H9 (cell line): ENCODE data around the gene RPL14. TPM values are rescaled to one million over a fixed set of nuclear protein-coding genes. Genes with fewer than 3 reads are reported as not detected.

Experiments used
- DNase-seq: peaks from one replicate; pipeline ENCODE4 v3.0.0-alpha.2; 2017
- H2AFZ ChIP-seq: one replicate; pipeline ENCODE4 v1.6.1; 2013; ENCODE audit warnings: mild to moderate bottlenecking, low read length, control low read depth, moderate library complexity
- H2AK5ac ChIP-seq: 2 replicates; pipeline ENCODE4 v1.6.1; 2013; ENCODE audit warnings: low read length, control low read depth, mixed read lengths; ENCODE audit not compliant: insufficient read length
- H2BK120ac ChIP-seq: one replicate; pipeline ENCODE4 v1.6.1; 2013; ENCODE audit warnings: low read depth, mild to moderate bottlenecking, low read length, control low read depth, inconsistent platforms; ENCODE audit not compliant: poor library complexity, severe bottlenecking
- H2BK12ac ChIP-seq: 2 replicates; pipeline ENCODE4 v1.6.1; 2013; ENCODE audit warnings: low read length, control low read depth, mixed read lengths, low read depth; ENCODE audit not compliant: insufficient read length
- H2BK15ac ChIP-seq: 2 replicates; pipeline ENCODE4 v1.6.1; 2013; ENCODE audit warnings: low read depth, low read length, control low read depth
- H2BK20ac ChIP-seq: one replicate; pipeline ENCODE4 v1.6.1; 2013; ENCODE audit warnings: low read depth, mild to moderate bottlenecking, low read length, control low read depth, inconsistent platforms; ENCODE audit not compliant: poor library complexity, severe bottlenecking
- H2BK5ac ChIP-seq: 2 replicates; pipeline ENCODE4 v1.6.1; 2013; ENCODE audit warnings: low read length, control low read depth, mixed read lengths; ENCODE audit not compliant: insufficient read length
- H3K14ac ChIP-seq: 2 replicates; pipeline ENCODE4 v1.6.1; 2013; ENCODE audit warnings: low read length, control low read depth; ENCODE audit not compliant: insufficient read depth
- H3K18ac ChIP-seq: 2 replicates; pipeline ENCODE4 v1.6.1; 2013; ENCODE audit warnings: low read depth, mild to moderate bottlenecking, mixed read lengths, low read length, control low read depth; ENCODE audit not compliant: insufficient read length
- H3K23ac ChIP-seq: 2 replicates; pipeline ENCODE4 v1.6.1; 2013; ENCODE audit warnings: low read length, control low read depth, mixed read lengths, low read depth; ENCODE audit not compliant: insufficient read length
- H3K23me2 ChIP-seq: 2 replicates; pipeline ENCODE4 v1.6.1; 2013; ENCODE audit warnings: low read depth, mild to moderate bottlenecking, mixed read lengths, low read length, control low read depth; ENCODE audit not compliant: insufficient read length, poor library complexity, severe bottlenecking
- H3K27ac ChIP-seq: 2 replicates; pipeline ENCODE4 v1.5.1; 2013; ENCODE audit warnings: low read length, control low read depth, mixed read lengths, low read depth; ENCODE audit not compliant: insufficient read length
- H3K27me3 ChIP-seq: 2 replicates; pipeline ENCODE4 v1.6.1; 2013; ENCODE audit warnings: low read length, control low read depth, inconsistent platforms; ENCODE audit not compliant: insufficient read depth
- H3K4ac ChIP-seq: 2 replicates; pipeline ENCODE4 v1.6.1; 2013; ENCODE audit warnings: low read depth, mild to moderate bottlenecking, control low read depth, inconsistent platforms, low read length, moderate library complexity
- H3K4me1 ChIP-seq: 2 replicates; pipeline ENCODE4 v1.6.1; 2013; ENCODE audit warnings: low read length, control low read depth, inconsistent platforms; ENCODE audit not compliant: insufficient read depth
- H3K4me2 ChIP-seq: 2 replicates; pipeline ENCODE4 v1.6.1; 2013; ENCODE audit warnings: low read length, control low read depth, mixed read lengths; ENCODE audit not compliant: insufficient read length, insufficient read depth
- H3K56ac ChIP-seq: 2 replicates; pipeline ENCODE4 v1.6.1; 2013; ENCODE audit warnings: low read depth, mild to moderate bottlenecking, mixed read lengths, low read length, control low read depth; ENCODE audit not compliant: insufficient read length
- H3K79me1 ChIP-seq: 2 replicates; pipeline ENCODE4 v1.6.1; 2013; ENCODE audit warnings: low read depth, mild to moderate bottlenecking, moderate library complexity, low read length, control low read depth, inconsistent platforms; ENCODE audit not compliant: insufficient read depth, poor library complexity, severe bottlenecking
- H3K79me2 ChIP-seq: 2 replicates; pipeline ENCODE4 v1.6.1; 2013; ENCODE audit warnings: low read length, control low read depth, inconsistent platforms; ENCODE audit not compliant: insufficient read depth
- H3K9ac ChIP-seq: 2 replicates; pipeline ENCODE4 v1.6.1; 2013; ENCODE audit warnings: low read length, control low read depth, mixed read lengths; ENCODE audit not compliant: insufficient read length; ENCODE audit errors: extremely low read depth
- H3K9me3 ChIP-seq: one replicate; pipeline ENCODE4 v1.6.1; 2013; ENCODE audit warnings: low read depth, low read length, inconsistent platforms; ENCODE audit not compliant: control insufficient read depth
- H3T11ph ChIP-seq: one replicate; pipeline ENCODE4 v1.6.1; 2013; ENCODE audit warnings: mild to moderate bottlenecking, low read length, control low read depth, inconsistent platforms
- H4K20me1 ChIP-seq: one replicate; pipeline ENCODE4 v1.6.1; 2013; ENCODE audit not compliant: control insufficient read depth, insufficient read length, insufficient read depth
- H4K5ac ChIP-seq: 2 replicates; pipeline ENCODE4 v1.6.1; 2013; ENCODE audit warnings: low read depth, mild to moderate bottlenecking, mixed read lengths, low read length, control low read depth; ENCODE audit not compliant: insufficient read length
- H4K8ac ChIP-seq: replicated peaks from 2 replicates; pipeline ENCODE4 v1.6.1; 2013; ENCODE audit warnings: low read length, control low read depth, mixed read lengths, low read depth; ENCODE audit not compliant: insufficient read length
- H4K91ac ChIP-seq: 2 replicates; pipeline ENCODE4 v1.6.1; 2013; ENCODE audit warnings: low read depth, mild to moderate bottlenecking, moderate library complexity, mixed read lengths, low read length, control low read depth; ENCODE audit not compliant: insufficient read length
- H3K27ac Mint-ChIP-seq, 3 experiments: 2 replicates in 2 of 3; 3 replicates in 1 of 3; pipeline ENCODE4 v1.8.0; 2020 to 2021; ENCODE audit warnings: mixed read lengths in 3 of 3, mild to moderate bottlenecking in 1 of 3, moderate library complexity in 1 of 3
- H3K27me3 Mint-ChIP-seq: 2 replicates; pipeline ENCODE4 v1.8.0; 2021; ENCODE audit warnings: low read depth, mild to moderate bottlenecking, moderate library complexity, mixed read lengths
- H3K36me3 Mint-ChIP-seq, 3 experiments: 2 replicates in 2 of 3; 3 replicates in 1 of 3; pipeline ENCODE4 v1.8.0; 2020 to 2021; ENCODE audit warnings: low read depth in 3 of 3, mixed read lengths in 3 of 3; ENCODE audit not compliant: insufficient read depth in 1 of 3
- H3K4me1 Mint-ChIP-seq, 2 experiments: 2 replicates each; pipeline ENCODE4 v1.8.0; 2020; ENCODE audit warnings: mixed read lengths in 2 of 2
- H3K4me3 Mint-ChIP-seq, 2 experiments: 2 replicates in 1 of 2; 3 replicates in 1 of 2; pipeline ENCODE4 v1.8.0; 2020 to 2021; ENCODE audit warnings: mild to moderate bottlenecking in 2 of 2, mixed read lengths in 2 of 2, moderate library complexity in 1 of 2
- H3K9me3 Mint-ChIP-seq, 2 experiments: 2 replicates in 1 of 2; 3 replicates in 1 of 2; pipeline ENCODE4 v1.8.0; 2020; ENCODE audit warnings: mild to moderate bottlenecking in 2 of 2, mixed read lengths in 2 of 2, moderate library complexity in 1 of 2
- WGBS: extraction: QIAGEN DNeasy Blood & Tissue Kit; methylation state at CpG from one replicate; pipeline ENCODE4 v1.1.7; 2013; ENCODE audit warnings: missing lambda C conversion rate, low lambda C conversion rate, mixed read lengths; ENCODE audit not compliant: insufficient read length; ENCODE audit errors: extremely low coverage; 5-methylcytosine and 5-hydroxymethylcytosine counted together
- total RNA-seq: library from RNA; stranded (reverse); gene quantifications from 2 replicates; pipeline ENCODE4 v1.2.1, GENCODE V29; 2021
- TF ChIP-seq, protein P1 (sequence below): fragments of 200-600 bp; sonication (generic); conservative IDR thresholded peaks from 3 replicates; pipeline ENCODE4 v1.8.0; 2021; ENCODE audit warnings: antibody characterized with exemption, mild to moderate bottlenecking

RPL14 gene
- total RNA-seq, 1 experiment from 2014 or later = 2,490 TPM

DNA sequence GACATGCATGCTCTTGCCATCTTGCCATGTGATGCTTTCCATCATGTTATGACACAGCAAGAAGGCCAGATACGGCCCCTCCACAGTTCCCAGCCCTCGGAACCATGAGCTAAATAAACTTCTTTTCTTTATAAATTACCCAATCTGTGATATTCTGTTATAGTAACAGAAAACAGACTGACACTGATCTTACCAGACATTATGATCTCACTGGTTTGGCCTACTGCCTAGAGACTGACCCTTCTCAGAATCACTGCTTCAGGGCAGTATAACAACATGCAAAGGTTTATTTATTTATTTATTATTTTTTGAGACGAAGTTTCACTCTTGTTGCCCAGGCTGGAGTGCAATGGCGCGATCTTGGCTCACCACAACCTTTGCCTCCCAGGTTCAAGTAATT lies 33.8 kb downstream of the RPL14 start:
- Histone ChIP-seq H3K23ac (no peak overlapping the region), H2BK120ac (no peak overlapping the region), H3K23me2 (no peaks in the 10 kb centered on the region), H3K4me1 (no peaks in the 10 kb centered on the region), H3K9me3 (peaks cover 18% of the 10 kb centered on the region), H3K79me2 (no peaks in the 10 kb centered on the region), H4K5ac (no peak overlapping the region), H2AFZ (no peak overlapping the region), H4K8ac (no peak overlapping the region), H2BK20ac (no peak overlapping the region), H2BK5ac (no peak overlapping the region), H2BK12ac (no peak overlapping the region), H3T11ph (no peak overlapping the region), H3K4me2 (no peak overlapping the region), H4K91ac (no peak overlapping the region), H2BK15ac (no peak overlapping the region), H3K18ac (no peak overlapping the region), H3K14ac (no peak overlapping the region), H3K27me3 (no peaks in the 10 kb centered on the region), H3K56ac (no peak overlapping the region), H3K27ac (no peak overlapping the region), H2AK5ac (no peak overlapping the region), H3K9ac (no peak overlapping the region), H3K4ac (no peak overlapping the region), H4K20me1 (no peaks in the 10 kb centered on the region), H3K79me1 (no peaks in the 10 kb centered on the region)
- peaks cover 25 to 31% (median 29%) of the 10 kb centered on the region in 3 experiments for H3K36me3 Mint-ChIP-seq
- H3K27ac Mint-ChIP-seq = no peak overlapping the region
- H3K4me3 Mint-ChIP-seq = no peak overlapping the region
- peaks cover 21 to 24% of the 10 kb centered on the region in 2 experiments for H3K9me3 Mint-ChIP-seq
- TF ChIP-seq, protein P1, sequence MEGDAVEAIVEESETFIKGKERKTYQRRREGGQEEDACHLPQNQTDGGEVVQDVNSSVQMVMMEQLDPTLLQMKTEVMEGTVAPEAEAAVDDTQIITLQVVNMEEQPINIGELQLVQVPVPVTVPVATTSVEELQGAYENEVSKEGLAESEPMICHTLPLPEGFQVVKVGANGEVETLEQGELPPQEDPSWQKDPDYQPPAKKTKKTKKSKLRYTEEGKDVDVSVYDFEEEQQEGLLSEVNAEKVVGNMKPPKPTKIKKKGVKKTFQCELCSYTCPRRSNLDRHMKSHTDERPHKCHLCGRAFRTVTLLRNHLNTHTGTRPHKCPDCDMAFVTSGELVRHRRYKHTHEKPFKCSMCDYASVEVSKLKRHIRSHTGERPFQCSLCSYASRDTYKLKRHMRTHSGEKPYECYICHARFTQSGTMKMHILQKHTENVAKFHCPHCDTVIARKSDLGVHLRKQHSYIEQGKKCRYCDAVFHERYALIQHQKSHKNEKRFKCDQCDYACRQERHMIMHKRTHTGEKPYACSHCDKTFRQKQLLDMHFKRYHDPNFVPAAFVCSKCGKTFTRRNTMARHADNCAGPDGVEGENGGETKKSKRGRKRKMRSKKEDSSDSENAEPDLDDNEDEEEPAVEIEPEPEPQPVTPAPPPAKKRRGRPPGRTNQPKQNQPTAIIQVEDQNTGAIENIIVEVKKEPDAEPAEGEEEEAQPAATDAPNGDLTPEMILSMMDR = no peak
- no peaks in the 10 kb centered on the region; the same call in 1 of the 2 replicates for H3K27me3 Mint-ChIP-seq
- no peak for DNase-seq
- H3K4me1 Mint-ChIP-seq = peaks cover 10 to 18% of the 10 kb centered on the region in 2 experiments
- WGBS = no CpG with 5 or more reads among the region's 5 CpGs
